ENCODE measurements around the gene VPS4A.

GRCh38 chr16:69270395-69270794 is 40.8 kb upstream of the VPS4A start:
- TF ChIP-seq CTCF (IDR thresholded peaks at IDR 0.05) (no peak), POLR2A (IDR thresholded peaks at IDR 0.05) (no peak)
